ENCODE data around the gene ZNF653.

Gene ZNF653

GRCh38 chr19:11505504-11506100, at the start of gene ZNF653:
Gene ZNF653, minus strand, starts transcription at chr19:11505839. Its CDS starts 53 bp downstream, at chr19:11505786.
- peak; percentile 97 for DNase-seq

GRCh38 chr19:11555246-11555645, 49.6 kb upstream of the ZNF653 start:
- DNase-seq: no peak

- DNase-seq: no peak
Measured at GRCh38 chr19:11554160-11554559, 48.5 kb upstream of the ZNF653 start.

- DNase-seq: no peak
Measured at GRCh38 chr19:11552666-11553372, 47.2 kb upstream of the ZNF653 start.

GRCh38 chr19:11551603-11552235, 46.1 kb upstream of the ZNF653 start:
- peak; percentile 48 for DNase-seq

- DNase-seq: no peak
Measured at GRCh38 chr19:11550265-11550664, 44.6 kb upstream of the ZNF653 start.

- no peak for DNase-seq
Measured at GRCh38 chr19:11549386-11549953, 43.8 kb upstream of the ZNF653 start.

GRCh38 chr19:11547929-11548700, 42.5 kb upstream of the ZNF653 start:
- no peak for DNase-seq

GRCh38 chr19:11541238-11541637, 35.6 kb upstream of the ZNF653 start:
- no peak for DNase-seq

GRCh38 chr19:11540645-11541044, 35.0 kb upstream of the ZNF653 start:
- DNase-seq: no peak

- DNase-seq: no peak
Measured at GRCh38 chr19:11539495-11540365, 34.1 kb upstream of the ZNF653 start.

- no peak for DNase-seq
Measured at GRCh38 chr19:11538232-11539036, 32.8 kb upstream of the ZNF653 start, which contains the start of gene CNN1. Gene CNN1, plus strand, starts transcription at chr19:11538851. Its CDS starts 77 bp downstream, at chr19:11538928.

GRCh38 chr19:11535792-11536595, 30.4 kb upstream of the ZNF653 start:
- DNase-seq: peak; percentile 93

GRCh38 chr19:11534948-11535347, 29.3 kb upstream of the ZNF653 start:
- no peak for DNase-seq

GRCh38 chr19:11534538-11534937, 28.9 kb upstream of the ZNF653 start:
- no peak for DNase-seq

- peak; percentile 71 for DNase-seq
Measured at GRCh38 chr19:11530432-11530831, 24.8 kb upstream of the ZNF653 start.

- peak; percentile 94 for DNase-seq
Measured at GRCh38 chr19:11528551-11529341, 23.1 kb upstream of the ZNF653 start, which contains the start of gene ECSIT. Gene ECSIT, minus strand, starts transcription at chr19:11529134. Its CDS starts 9,964 bp downstream, at chr19:11519170.

GRCh38 chr19:11519138-11519537, 13.5 kb upstream of the ZNF653 start:
- DNase-seq: no peak

GRCh38 chr19:11513946-11514345, 8.3 kb upstream of the ZNF653 start:
- DNase-seq: no peak

Measured in stimulated activated CD8-positive, alpha-beta memory T cell treated with anti-CD3 and anti-CD28 coated beads, Interleukin-4, amount 100 ng/mL, for 48 hours (primary cell).